HT1080 (cell line): ENCODE data around the gene GNAT1. TPM values are rescaled to one million over a fixed set of nuclear protein-coding genes. Genes with fewer than 3 reads are reported as not detected.
A peak's percentile ranks its signal among the peaks of the same experiment; 100 is the strongest.

Experiments used
- DNase-seq: peaks from one replicate; pipeline ENCODE4 v3.0.0-alpha.2; 2015; ENCODE audit warnings: low read depth
- polyA plus RNA-seq, 2 experiments: library from polyadenylated mRNA; depleted of rRNA; stranded (reverse); fragments of >200 nt; gene quantifications; 2 replicates each; pipeline ENCODE4 v1.2.3, GENCODE V29; 2015
- total RNA-seq: library from RNA; depleted of rRNA; stranded (reverse); fragments of >200 nt; shearing (Covaris generic); gene quantifications from 2 replicates; pipeline ENCODE4 v1.2.3, GENCODE V29; 2014; rRNA removed

GNAT1 gene
- total RNA-seq = not detected in 2 replicates
- polyA plus RNA-seq (2015; cell fraction: cytosol; rRNA removed) = not detected in 2 replicates
- not detected in 2 replicates for polyA plus RNA-seq (2015; cell fraction: nucleus; rRNA removed)

- DNase-seq = no peak
These were observed at the start of gene GNAT1 for GRCh38 chr3:50190936-50191660. GNAT1 (plus strand) TSS chr3:50191610; CDS start chr3:50191726, 116 bp downstream.

- no peak for DNase-seq
These were observed 45.0 kb upstream of the GNAT1 start for GRCh38 chr3:50146316-50146901.

- no peak for DNase-seq
These were observed 44.4 kb upstream of the GNAT1 start for GRCh38 chr3:50147016-50147415.

- no peak for DNase-seq
These were observed 44.0 kb upstream of the GNAT1 start for GRCh38 chr3:50147447-50147846.

- no peak for DNase-seq
These were observed 43.5 kb upstream of the GNAT1 start for GRCh38 chr3:50147861-50148260.

GRCh38 chr3:50150404-50150750, 41.0 kb upstream of the GNAT1 start:
- no peak for DNase-seq

GRCh38 chr3:50150863-50151686, 40.3 kb upstream of the GNAT1 start:
- no peak for DNase-seq

GRCh38 chr3:50151728-50152127, 39.7 kb upstream of the GNAT1 start:
- DNase-seq = no peak

- no peak for DNase-seq
These were observed 37.5 kb upstream of the GNAT1 start for GRCh38 chr3:50153782-50154475.

- no peak for DNase-seq
These were observed 37.0 kb upstream of the GNAT1 start for GRCh38 chr3:50154476-50154839.

- peak; percentile 32 for DNase-seq
These were observed 36.4 kb upstream of the GNAT1 start, which contains the start of gene SEMA3F for GRCh38 chr3:50154840-50155490. SEMA3F (plus strand) TSS chr3:50155324; CDS start chr3:50159623, 4,299 bp downstream.

GRCh38 chr3:50155491-50155878, 35.9 kb upstream of the GNAT1 start:
- no peak for DNase-seq

GRCh38 chr3:50155891-50156290, 35.5 kb upstream of the GNAT1 start:
- DNase-seq = no peak

- DNase-seq = peak; percentile 40
These were observed 34.6 kb upstream of the GNAT1 start for GRCh38 chr3:50156549-50157493.

- peak; percentile 57 for DNase-seq
These were observed 33.4 kb upstream of the GNAT1 start for GRCh38 chr3:50157827-50158529.

- DNase-seq = no peak
These were observed 32.8 kb upstream of the GNAT1 start for GRCh38 chr3:50158530-50159146.

GRCh38 chr3:50160561-50160983, 30.8 kb upstream of the GNAT1 start:
- no peak for DNase-seq

- no peak for DNase-seq
These were observed 30.1 kb upstream of the GNAT1 start for GRCh38 chr3:50161320-50161719.
